BE2C (cell line): ENCODE measurements around the gene XRRA1.

Source experiments
- DNase-seq: peaks from one replicate; pipeline ENCODE4 v3.0.0-alpha.2; 2020
- H3K27me3 ChIP-seq: fragments of 250-450 bp; sonication (Bioruptor Pico); 2 replicates; pipeline ENCODE4 v1.5.1; 2020; ENCODE audit warnings: mild to moderate bottlenecking
- H3K36me3 ChIP-seq: fragments of 250-450 bp; sonication (Bioruptor Pico); 2 replicates; pipeline ENCODE4 v1.5.1; 2020; ENCODE audit warnings: mild to moderate bottlenecking
- H3K4me1 ChIP-seq: fragments of 250-450 bp; sonication (Bioruptor Pico); 2 replicates; pipeline ENCODE4 v1.5.1; 2020
- H3K4me3 ChIP-seq: 2 replicates; pipeline ENCODE4 v1.5.1; 2011; ENCODE audit warnings: low read depth, low read length
- H3K9me3 ChIP-seq: fragments of 250-450 bp; sonication (Bioruptor Pico); 2 replicates; pipeline ENCODE4 v1.5.1; 2020
- TF ChIP-seq, protein P1 (sequence below): IDR thresholded peaks from 2 replicates; pipeline ENCODE4 v1.5.1; 2012; ENCODE audit warnings: mild to moderate bottlenecking, low read depth, low read length

The XRRA1 gene

DNA sequence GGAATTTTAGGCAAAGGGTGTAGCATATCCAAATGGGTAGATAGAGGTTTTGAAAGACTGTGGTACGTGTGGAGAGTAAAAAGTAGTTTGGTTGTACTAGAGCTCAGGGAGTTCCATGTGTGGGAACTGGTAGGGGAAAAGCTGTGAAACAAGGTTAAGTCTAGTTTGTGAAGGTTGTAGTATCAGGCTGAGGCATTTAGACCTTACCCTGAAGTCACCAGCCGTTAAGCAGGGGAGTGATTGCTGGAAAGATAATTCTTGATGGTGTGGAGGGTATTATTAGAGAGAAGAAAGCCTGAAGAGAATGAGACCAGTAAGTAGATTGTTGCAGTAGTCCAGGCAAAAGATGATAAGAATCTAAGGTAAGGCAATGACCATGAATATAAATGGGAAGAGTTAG, 132.2 kb downstream of the XRRA1 start:
- Histone ChIP-seq H3K4me3 (no peak overlapping the region), H3K4me1 (no peaks in the 10 kb centered on the region), H3K27me3 (no peaks in the 10 kb centered on the region), H3K9me3 (no peaks in the 10 kb centered on the region), H3K36me3 (peaks cover 7% of the 10 kb centered on the region)
- TF ChIP-seq, protein P1, sequence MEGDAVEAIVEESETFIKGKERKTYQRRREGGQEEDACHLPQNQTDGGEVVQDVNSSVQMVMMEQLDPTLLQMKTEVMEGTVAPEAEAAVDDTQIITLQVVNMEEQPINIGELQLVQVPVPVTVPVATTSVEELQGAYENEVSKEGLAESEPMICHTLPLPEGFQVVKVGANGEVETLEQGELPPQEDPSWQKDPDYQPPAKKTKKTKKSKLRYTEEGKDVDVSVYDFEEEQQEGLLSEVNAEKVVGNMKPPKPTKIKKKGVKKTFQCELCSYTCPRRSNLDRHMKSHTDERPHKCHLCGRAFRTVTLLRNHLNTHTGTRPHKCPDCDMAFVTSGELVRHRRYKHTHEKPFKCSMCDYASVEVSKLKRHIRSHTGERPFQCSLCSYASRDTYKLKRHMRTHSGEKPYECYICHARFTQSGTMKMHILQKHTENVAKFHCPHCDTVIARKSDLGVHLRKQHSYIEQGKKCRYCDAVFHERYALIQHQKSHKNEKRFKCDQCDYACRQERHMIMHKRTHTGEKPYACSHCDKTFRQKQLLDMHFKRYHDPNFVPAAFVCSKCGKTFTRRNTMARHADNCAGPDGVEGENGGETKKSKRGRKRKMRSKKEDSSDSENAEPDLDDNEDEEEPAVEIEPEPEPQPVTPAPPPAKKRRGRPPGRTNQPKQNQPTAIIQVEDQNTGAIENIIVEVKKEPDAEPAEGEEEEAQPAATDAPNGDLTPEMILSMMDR: no peak
- no peak for DNase-seq

GRCh38 chr11:74815966-74816365, 132.9 kb downstream of the XRRA1 start:
- TF ChIP-seq, protein P1: no peak
- no peaks in the 10 kb centered on the region for H3K9me3 ChIP-seq
- no peak overlapping the region for H3K4me3 ChIP-seq
- peaks cover 7% of the 10 kb centered on the region for H3K36me3 ChIP-seq
- H3K4me1 ChIP-seq: no peaks in the 10 kb centered on the region
- H3K27me3 ChIP-seq: no peaks in the 10 kb centered on the region
- no peak for DNase-seq

GRCh38 chr11:74809801-74810200, 139.1 kb downstream of the XRRA1 start:
- no peaks in the 10 kb centered on the region; the same call in 1 of the 2 replicates for H3K36me3 ChIP-seq
- TF ChIP-seq, protein P1: no peak

GRCh38 chr11:74806267-74806666, 142.6 kb downstream of the XRRA1 start:
- DNase-seq: no peak
- TF ChIP-seq, protein P1: no peak
- no peaks in the 10 kb centered on the region; the same call in 1 of the 2 replicates for H3K36me3 ChIP-seq
- H3K4me1 ChIP-seq: peaks cover 7% of the 10 kb centered on the region
- H3K9me3 ChIP-seq: no peaks in the 10 kb centered on the region
- no peak overlapping the region for H3K4me3 ChIP-seq
- H3K27me3 ChIP-seq: no peaks in the 10 kb centered on the region

More at GRCh38 chr11:74809801-74810200, 139.1 kb downstream of the XRRA1 start:
- Histone ChIP-seq H3K4me3 (no peak overlapping the region), H3K9me3 (no peaks in the 10 kb centered on the region), H3K4me1 (no peaks in the 10 kb centered on the region), H3K27me3 (no peaks in the 10 kb centered on the region)
- no peak for DNase-seq

DNA sequence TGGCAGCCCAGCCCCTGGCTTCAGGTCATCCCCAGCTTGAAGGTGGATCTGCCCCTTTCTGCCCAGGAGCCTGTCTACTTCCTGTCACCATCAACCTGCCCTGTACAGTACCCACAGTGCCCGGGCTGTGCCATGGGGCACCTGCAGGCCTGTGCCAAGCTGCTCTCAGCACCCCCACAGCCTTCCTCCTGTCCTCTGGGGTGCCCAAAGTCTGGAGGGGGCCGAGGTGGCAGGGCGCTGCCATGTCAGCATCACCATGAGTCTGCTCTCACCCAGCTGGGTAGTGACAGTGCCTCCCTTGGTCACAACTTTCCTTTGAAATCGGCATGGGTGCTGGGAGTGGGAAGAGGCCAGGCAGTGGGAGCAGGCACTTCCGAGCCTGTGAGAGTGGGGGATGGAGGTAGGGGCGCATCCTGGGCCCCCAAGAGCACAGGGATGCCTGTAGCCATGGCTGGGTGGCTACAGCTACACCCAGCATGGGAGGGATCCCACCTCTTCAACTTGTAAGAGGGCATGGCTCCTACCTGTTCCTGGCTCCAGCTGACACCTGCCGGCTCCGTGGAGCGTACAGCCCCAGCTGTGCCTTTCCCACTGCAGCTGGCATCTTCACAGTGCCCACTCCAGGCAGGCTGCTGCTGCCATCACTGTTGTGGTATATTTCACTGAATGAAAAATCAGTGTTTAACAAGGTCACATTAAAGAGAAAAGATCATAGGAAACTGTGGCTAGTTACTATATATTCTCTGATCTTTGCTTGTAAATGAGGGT, 157.4 kb downstream of the XRRA1 start:
- Histone ChIP-seq H3K36me3 (peaks cover 20% of the 10 kb centered on the region), H3K27me3 (no peaks in the 10 kb centered on the region), H3K9me3 (no peaks in the 10 kb centered on the region), H3K4me1 (no peaks in the 10 kb centered on the region), H3K4me3 (no peak overlapping the region)
- TF ChIP-seq, protein P1: no peak
- no peak for DNase-seq
